ENCODE results near the gene FAM114A1. TPM values are rescaled to one million over a fixed set of nuclear protein-coding genes. Genes with fewer than 3 reads are reported as not detected.
"Not testable (repeated sequence)": the region's sequence is repeated elsewhere in the genome, so short reads cannot be mapped to it uniquely, and the experiment has no call there.

Gene FAM114A1
- total RNA-seq, 1 experiment from 2014 or later, result 33.0 TPM

DNA sequence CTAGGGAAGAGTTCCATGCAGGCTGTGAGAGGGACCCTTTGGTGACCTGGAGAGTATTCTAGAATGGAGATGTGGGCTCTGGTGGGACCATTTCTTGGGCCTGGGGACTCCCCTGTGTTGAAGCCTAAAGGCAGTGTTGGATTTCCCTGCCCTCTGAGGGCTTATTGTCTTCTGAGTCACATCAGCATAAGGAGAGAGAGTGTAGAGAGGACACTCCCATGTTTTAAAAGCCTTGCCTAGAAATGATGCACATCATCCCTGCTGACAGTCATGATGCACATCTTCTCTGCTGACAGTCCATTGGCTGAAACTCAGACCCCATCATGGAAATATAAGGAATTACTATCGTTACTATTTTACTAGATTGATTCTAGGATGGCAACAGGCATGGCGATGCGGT, 51.9 kb downstream of the FAM114A1 start:
- in situ Hi-C loops (cut with HindIII; ENCODE audit: low pct_unique_long_range_greater_than_20kb, low sequenced_read_pairs), result no loop called here

DNA sequence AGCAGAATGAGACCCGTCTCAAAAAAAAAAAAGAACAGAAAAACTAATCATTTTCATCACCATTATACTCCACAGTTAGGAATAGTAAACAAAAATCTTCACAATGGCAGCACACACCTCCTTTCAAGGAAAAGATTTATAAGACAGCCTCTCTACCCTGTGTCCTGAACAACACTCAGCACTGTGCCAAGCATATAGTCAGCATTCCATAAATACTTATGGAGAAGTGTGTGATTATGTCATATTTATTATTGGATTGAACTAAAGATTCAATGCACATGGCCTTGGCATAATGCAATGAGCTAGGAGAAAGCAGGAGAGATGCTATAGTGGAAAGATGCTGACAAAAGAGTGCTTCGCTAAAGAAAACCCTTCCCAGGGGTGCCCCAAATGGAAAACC, 52.6 kb downstream of the FAM114A1 start:
- in situ Hi-C loops (cut with HindIII; ENCODE audit: low pct_unique_long_range_greater_than_20kb, low sequenced_read_pairs), result no loop called here
- DNase-seq (ENCODE audit: low read depth, low spot score), result no peak

More for the DNA sequence above, 51.9 kb downstream of the FAM114A1 start:
- DNase-seq (ENCODE audit: low read depth, low spot score), result no peak

GRCh38 chr4:38920677-38921076, 53.1 kb downstream of the FAM114A1 start:
- in situ Hi-C loops (cut with HindIII; ENCODE audit: low pct_unique_long_range_greater_than_20kb, low sequenced_read_pairs), result no loop called here
- no peak for DNase-seq (ENCODE audit: low read depth, low spot score)

DNA sequence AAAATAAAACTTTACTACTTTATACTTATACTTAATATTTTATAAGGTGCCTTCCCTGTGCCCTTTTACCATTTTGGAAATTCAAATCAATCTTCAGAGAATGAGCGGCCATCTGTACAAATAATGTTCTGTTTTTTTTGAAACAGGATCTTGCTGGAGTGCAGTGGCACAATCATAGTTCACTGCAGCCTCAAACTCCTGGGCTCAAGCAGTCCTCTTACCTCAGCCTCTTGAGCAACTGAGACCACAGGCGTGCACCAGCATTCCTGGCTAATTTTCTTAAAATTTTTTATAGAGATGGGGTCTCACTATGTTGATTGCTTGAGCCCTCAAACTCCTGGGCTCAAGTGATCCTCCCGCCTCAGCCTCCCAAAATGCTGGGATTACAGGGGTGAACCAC, 53.5 kb downstream of the FAM114A1 start:
- no peak for DNase-seq (ENCODE audit: low read depth, low spot score)
- in situ Hi-C loops (cut with HindIII; ENCODE audit: low pct_unique_long_range_greater_than_20kb, low sequenced_read_pairs), result no loop called here

DNA sequence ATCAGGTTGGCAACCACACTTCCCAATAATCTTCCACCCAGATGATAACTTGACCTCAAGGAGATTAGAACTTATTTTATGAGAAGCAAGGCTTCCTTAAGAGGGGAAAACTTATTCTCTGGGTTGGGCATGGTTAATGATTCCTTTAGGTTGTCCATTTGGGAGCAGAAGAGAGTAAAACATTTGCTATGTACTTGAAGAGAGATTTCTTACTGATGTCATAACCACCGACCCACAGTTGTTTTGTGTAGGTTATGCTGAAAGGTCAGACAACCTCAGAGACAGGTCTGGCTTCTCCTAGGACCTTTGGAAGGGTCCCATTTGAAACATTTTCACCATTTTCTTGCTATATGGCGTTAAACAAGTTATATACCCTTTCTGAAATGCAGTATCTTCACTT, 56.1 kb downstream of the FAM114A1 start:
- DNase-seq (ENCODE audit: low read depth, low spot score), result no peak
- in situ Hi-C loops (cut with HindIII; ENCODE audit: low pct_unique_long_range_greater_than_20kb, low sequenced_read_pairs), result no loop called here

DNA sequence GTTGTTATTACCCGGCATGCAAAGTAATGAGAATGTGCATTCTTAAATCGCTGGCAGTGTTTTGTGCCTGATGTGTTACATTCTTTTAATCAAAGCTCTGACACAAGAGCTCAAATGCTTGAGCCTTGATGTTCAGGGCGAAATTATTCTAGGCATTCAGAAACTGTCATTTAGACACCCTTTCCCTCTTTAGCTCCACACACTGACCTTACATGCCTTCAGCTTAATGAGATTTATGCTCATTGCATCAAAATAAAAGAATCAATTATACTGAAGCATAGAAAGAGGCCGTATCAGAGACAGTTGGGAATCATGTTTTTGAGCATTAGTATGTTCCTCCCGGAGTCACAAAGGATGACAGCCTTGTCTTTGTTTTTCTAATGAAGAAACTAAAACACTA, 56.7 kb downstream of the FAM114A1 start:
- in situ Hi-C loops (cut with HindIII; ENCODE audit: low pct_unique_long_range_greater_than_20kb, low sequenced_read_pairs), result no loop called here

GRCh38 chr4:38925492-38926413, 58.1 kb downstream of the FAM114A1 start:
- DNase-seq (ENCODE audit: low read depth, low spot score), result no peak
- in situ Hi-C loops (cut with HindIII; ENCODE audit: low pct_unique_long_range_greater_than_20kb, low sequenced_read_pairs), result no loop called here

More for the DNA sequence above, 56.7 kb downstream of the FAM114A1 start:
- DNase-seq (ENCODE audit: low read depth, low spot score), result no peak

DNA sequence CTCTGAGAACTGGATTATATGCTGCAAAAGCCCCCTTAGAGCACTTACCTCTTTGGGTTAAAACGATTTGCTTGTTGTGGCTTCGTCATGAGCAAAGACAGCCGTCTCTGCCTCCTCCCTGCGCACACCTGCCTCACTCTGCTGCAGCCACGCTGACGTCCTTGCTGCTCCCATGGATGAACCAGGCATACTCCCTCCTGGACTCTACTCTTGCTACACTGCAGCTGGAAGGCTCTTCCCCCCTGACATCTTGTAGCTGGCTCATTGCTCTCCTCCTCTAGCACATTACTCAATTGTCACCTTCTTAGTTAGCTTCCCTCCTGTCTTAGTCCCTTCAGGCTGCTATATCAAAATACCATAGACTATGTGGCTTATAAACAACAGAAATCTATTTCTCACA, 59.3 kb downstream of the FAM114A1 start:
- DNase-seq (ENCODE audit: low read depth, low spot score), result no peak
- in situ Hi-C loops (cut with HindIII; ENCODE audit: low pct_unique_long_range_greater_than_20kb, low sequenced_read_pairs), result no loop called here

DNA sequence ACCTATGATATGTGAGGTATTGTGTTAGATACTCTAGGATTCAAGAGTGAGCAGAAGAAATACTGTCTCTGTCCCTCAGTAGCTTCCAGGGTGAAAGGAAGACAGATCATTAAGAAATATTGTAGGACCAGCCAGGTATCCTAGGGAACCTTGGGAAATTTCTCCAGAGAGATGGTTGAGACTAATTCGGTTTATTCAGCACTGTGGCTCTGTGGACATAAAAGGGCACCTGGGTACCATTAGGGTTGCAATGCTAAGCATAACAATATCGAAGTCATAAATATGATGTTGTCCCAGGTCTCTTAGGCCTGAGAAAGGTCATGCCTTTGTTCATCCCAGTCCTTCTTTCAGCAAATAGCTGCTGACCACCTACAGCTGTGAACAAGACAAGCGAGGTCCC, 61.0 kb downstream of the FAM114A1 start:
- in situ Hi-C loops (cut with HindIII; ENCODE audit: low pct_unique_long_range_greater_than_20kb, low sequenced_read_pairs), result no loop called here

GRCh38 chr4:38928974-38929373, 61.4 kb downstream of the FAM114A1 start:
- in situ Hi-C loops (cut with HindIII; ENCODE audit: low pct_unique_long_range_greater_than_20kb, low sequenced_read_pairs), result no loop called here
- no peak for DNase-seq (ENCODE audit: low read depth, low spot score)

More for the DNA sequence above, 61.0 kb downstream of the FAM114A1 start:
- DNase-seq (ENCODE audit: low read depth, low spot score), result no peak

DNA sequence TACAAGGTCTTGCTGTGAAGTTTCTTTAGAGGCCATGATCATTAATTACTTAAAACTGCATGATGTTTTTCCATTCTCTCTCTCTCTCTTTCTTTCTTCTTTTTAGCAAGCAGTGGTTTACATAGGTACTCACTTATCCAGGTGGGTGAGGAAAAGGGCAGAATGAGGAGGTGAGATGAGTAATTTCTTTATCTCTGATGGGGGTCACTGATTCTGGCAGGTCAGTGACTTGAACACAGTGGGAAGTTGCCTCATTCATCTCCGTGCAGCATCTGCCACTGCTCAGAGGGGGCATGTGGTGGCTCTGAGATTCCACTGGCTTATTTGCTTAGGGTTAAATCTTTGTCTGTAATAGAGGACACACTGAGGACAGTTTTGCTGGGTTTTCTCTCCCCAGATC, 62.6 kb downstream of the FAM114A1 start:
- no peak for DNase-seq (ENCODE audit: low read depth, low spot score)
- in situ Hi-C loops (cut with HindIII; ENCODE audit: low pct_unique_long_range_greater_than_20kb, low sequenced_read_pairs), result no loop called here

DNA sequence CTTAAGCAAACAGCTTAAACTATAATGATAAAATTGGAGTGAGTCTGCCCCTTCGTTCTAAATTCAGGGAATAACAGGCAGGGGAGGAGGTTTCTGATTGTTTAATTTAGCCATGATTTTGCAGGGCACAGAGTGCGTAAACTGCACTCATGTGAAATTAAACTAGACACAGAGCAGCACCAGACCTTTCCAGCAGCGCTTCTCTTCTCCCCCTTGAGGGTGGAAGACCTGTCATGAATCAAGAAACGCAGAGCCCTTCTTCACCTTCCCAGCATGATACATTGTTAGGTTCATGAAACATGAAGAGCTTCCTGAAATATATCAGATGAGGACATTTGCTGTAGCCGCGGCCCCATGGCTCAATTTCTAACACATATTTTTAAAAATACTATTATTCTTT, 63.1 kb downstream of the FAM114A1 start:
- DNase-seq (ENCODE audit: low read depth, low spot score), result no peak
- in situ Hi-C loops (cut with HindIII; ENCODE audit: low pct_unique_long_range_greater_than_20kb, low sequenced_read_pairs), result no loop called here

DNA sequence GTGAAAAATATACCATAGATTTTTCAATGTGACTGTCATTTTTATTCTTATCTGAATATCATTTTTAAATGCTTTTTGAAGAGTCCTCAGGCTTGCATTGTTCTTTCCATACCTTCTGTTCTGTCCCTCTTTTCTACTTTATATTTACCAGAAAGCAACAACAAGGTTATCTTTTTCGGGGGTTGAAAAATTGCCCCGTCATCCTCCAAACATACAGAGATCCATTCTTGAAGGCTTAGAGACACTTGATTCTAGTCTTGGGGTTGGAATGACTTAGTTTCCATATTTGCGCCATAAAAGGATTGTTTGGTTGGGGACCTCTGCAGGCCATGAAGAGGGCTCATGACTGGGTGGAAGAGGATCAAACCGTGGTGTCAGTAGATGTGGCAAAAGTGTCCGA, 63.5 kb downstream of the FAM114A1 start:
- in situ Hi-C loops (cut with HindIII; ENCODE audit: low pct_unique_long_range_greater_than_20kb, low sequenced_read_pairs), result no loop called here

DNA sequence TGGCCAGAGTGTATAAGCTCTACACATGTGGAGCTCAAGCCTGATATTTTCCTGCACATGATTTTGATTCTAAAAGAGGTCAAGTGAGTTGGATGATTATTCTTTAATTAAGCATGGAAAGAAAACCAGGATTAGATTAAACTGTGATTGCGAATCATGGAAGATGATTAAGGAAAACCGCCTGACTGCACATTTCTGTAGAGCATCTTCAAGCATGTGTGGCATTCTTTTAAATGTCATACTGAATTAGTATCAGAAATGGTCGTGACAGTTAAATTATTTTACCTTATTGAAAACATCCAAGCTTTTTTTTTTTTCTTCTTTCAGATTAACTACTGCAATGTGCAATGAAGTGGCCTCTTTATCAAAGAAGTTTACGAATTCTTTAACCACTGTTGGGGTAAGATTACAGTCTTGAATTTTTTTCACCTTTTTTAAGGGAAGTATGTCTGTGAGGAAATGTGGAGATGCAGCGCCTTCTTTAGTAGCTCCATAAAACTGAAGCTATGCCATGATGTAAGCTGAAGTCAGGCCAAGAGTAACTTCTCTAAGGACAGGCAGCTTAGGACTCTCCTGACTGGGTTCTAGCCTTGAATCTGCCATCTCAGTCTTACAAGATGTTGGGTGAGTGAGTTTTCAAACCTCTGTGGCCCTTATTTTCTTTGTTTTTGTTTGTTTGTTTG, 67.9 kb downstream of the FAM114A1 start:
- in situ Hi-C loops (cut with HindIII; ENCODE audit: low pct_unique_long_range_greater_than_20kb, low sequenced_read_pairs), result no loop called here
- DNase-seq (ENCODE audit: low read depth, low spot score), result no peak

More for the DNA sequence above, 63.5 kb downstream of the FAM114A1 start:
- no peak for DNase-seq (ENCODE audit: low read depth, low spot score)

GRCh38 chr4:38939165-38939564, 71.6 kb downstream of the FAM114A1 start:
- no peak for DNase-seq (ENCODE audit: low read depth, low spot score)
- in situ Hi-C loops (cut with HindIII; ENCODE audit: low pct_unique_long_range_greater_than_20kb, low sequenced_read_pairs), result no loop called here

DNA sequence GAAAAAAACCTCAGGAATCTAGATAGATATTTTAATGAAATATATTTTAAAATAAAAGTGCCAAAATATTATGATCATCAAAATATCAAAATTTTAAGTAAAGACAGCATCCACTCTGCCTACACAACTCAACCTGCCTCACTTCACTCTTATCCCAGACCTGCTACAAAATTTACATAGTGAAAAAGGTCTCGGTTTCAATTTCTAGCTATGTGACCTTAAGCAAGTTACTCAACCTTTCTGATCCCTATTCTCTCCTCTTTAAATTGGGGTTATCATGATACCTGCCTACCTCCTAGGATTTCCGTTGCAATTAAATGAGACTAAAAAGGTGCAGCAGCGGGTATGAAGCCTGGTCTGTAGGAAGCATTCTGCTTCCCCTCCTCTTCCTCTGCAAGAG, 72.9 kb downstream of the FAM114A1 start:
- no peak for DNase-seq (ENCODE audit: low read depth, low spot score)
- in situ Hi-C loops (cut with HindIII; ENCODE audit: low pct_unique_long_range_greater_than_20kb, low sequenced_read_pairs), result no loop called here

- peak; percentile 31 for DNase-seq (ENCODE audit: low read depth, low spot score)
- in situ Hi-C loops (cut with HindIII; ENCODE audit: low pct_unique_long_range_greater_than_20kb, low sequenced_read_pairs), result not testable (repeated sequence)
Observed at GRCh38 chr4:38941906-38942305, 74.3 kb downstream of the FAM114A1 start.

DNA sequence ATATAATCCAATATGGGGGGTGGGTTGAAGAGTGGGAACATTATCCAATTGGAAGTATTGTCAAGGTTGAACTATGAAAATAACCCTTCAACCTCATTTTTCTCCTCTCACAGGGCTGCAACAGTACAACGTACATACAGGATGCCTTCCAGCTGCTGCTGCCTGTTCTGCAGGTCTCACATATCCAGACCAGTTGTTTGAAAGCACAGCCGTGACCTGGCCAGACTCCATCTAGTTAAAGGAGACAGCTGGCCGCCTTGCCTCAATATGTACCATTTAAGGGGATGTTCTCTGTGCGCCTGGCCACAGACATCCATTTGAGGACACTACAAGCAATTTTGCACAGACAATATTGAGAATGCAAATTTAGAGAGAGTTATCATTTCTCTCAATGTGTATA, 75.7 kb downstream of the FAM114A1 start:
- in situ Hi-C loops (cut with HindIII; ENCODE audit: low pct_unique_long_range_greater_than_20kb, low sequenced_read_pairs), result no loop called here
- no peak for DNase-seq (ENCODE audit: low read depth, low spot score)

- in situ Hi-C loops (cut with HindIII; ENCODE audit: low pct_unique_long_range_greater_than_20kb, low sequenced_read_pairs), result no loop called here
- no peak for DNase-seq (ENCODE audit: low read depth, low spot score)
Observed at GRCh38 chr4:38944440-38944839, 76.8 kb downstream of the FAM114A1 start.
